HAP-1 (cell line): ENCODE results near the gene RPL21.

Experiments used
- DNase-seq, 2 experiments: peaks; one replicate each; pipeline ENCODE4 v3.0.0-alpha.2; 2016 to 2020; ENCODE audit warnings: low spot score in 2 of 2
- H3K27me3 ChIP-seq: fragments of 250-450 bp; sonication (Bioruptor Pico); 2 replicates; pipeline ENCODE4 v1.5.1; 2020; ENCODE audit warnings: low read depth, mild to moderate bottlenecking, moderate library complexity
- H3K36me3 ChIP-seq: fragments of 250-450 bp; sonication (Bioruptor Pico); replicated peaks from 2 replicates; pipeline ENCODE4 v1.5.1; 2020; ENCODE audit warnings: mild to moderate bottlenecking
- H3K4me1 ChIP-seq: fragments of 250-450 bp; sonication (Bioruptor Pico); 2 replicates; pipeline ENCODE4 v1.5.1; 2020; ENCODE audit warnings: mild to moderate bottlenecking
- H3K4me3 ChIP-seq: fragments of 250-450 bp; sonication (Bioruptor Pico); 2 replicates; pipeline ENCODE4 v1.5.1; 2020; ENCODE audit warnings: mild to moderate bottlenecking, moderate library complexity
- H3K9me3 ChIP-seq: fragments of 250-450 bp; sonication (Bioruptor Pico); 2 replicates; pipeline ENCODE4 v1.5.1; 2020; ENCODE audit warnings: mild to moderate bottlenecking, moderate library complexity
- in situ Hi-C: fragments of 300-500 bp; cut with MboI; formaldehyde crosslinking; loops from 3 replicates; pipeline ENCODE4 v1.14.3; 2020; ENCODE audit warnings: low sequenced_read_pairs, inconsistent platforms, mixed read lengths

RPL21 gene

GRCh38 chr13:27229642-27230041, 21.7 kb upstream of the RPL21 start:
- no peaks in the 10 kb centered on the region for H3K4me1 ChIP-seq

DNA sequence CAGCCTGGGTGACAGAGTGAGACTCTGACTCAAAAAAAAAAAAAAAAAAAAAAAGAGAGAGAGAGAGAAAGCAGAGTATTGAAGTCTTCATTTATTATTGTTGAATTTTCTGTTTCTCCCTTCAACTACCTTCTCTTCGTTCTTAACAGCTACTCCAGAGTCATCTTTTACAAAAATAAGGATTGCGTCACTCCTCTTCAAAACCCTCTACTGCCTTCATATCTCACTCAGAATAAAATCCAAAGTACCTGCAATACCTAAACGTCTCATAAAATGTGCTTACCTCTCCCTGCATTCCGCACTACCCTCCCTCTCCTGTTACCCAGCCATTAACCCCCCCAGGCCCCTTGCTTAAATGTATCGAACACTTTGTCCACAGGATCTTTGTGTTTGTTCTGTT, 17.4 kb upstream of the RPL21 start:
- no peak overlapping the region for H3K4me3 ChIP-seq
- no peaks in the 10 kb centered on the region for H3K4me1 ChIP-seq
- in situ Hi-C loops, result no loop called here
- H3K9me3 ChIP-seq, result peaks cover 3% of the 10 kb centered on the region; the same call in 1 of the 2 replicates
- H3K36me3 ChIP-seq, result no peaks in the 10 kb centered on the region; the same call in 1 of the 2 replicates
- no peaks in the 10 kb centered on the region for H3K27me3 ChIP-seq
- no peak for DNase-seq

More at GRCh38 chr13:27229642-27230041, 21.7 kb upstream of the RPL21 start:
- Histone ChIP-seq H3K4me3 (no peak overlapping the region), H3K27me3 (no peaks in the 10 kb centered on the region), H3K9me3 (peaks cover 3% of the 10 kb centered on the region; the same call in 1 of the 2 replicates), H3K36me3 (no peaks in the 10 kb centered on the region; the same call in 1 of the 2 replicates)
- in situ Hi-C loops, result no loop called here
- no peak for DNase-seq

DNA sequence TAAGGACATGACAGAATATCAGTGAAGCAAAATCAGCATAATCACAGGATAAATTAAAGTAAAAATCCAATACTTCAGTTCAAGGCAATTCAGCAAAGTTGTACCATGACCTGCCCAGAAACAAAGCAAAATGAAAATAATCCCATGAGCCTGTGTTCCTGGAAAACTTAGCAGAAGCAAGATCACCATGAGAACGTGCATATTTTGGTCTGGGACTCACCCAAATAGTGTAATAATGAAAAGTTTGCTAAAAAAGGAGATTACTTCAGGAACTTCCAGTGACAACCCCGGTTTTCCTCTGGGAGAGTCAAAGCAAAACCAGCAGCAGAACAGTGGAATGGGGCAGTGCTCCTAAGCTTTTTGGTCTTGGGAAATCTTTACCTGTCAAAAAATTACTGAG, 14.9 kb upstream of the RPL21 start:
- in situ Hi-C loops, result no loop called here
- H3K36me3 ChIP-seq, result no peaks in the 10 kb centered on the region; the same call in 1 of the 2 replicates
- no peak for DNase-seq

GRCh38 chr13:27242702-27243101, 8.7 kb upstream of the RPL21 start:
- no peak overlapping the region for H3K4me3 ChIP-seq
- H3K9me3 ChIP-seq, result no peaks in the 10 kb centered on the region
- no peaks in the 10 kb centered on the region for H3K4me1 ChIP-seq
- peaks cover 13% of the 10 kb centered on the region for H3K36me3 ChIP-seq
- H3K27me3 ChIP-seq, result no peaks in the 10 kb centered on the region
- in situ Hi-C loops, result no loop called here
- no peak for DNase-seq

More for the DNA sequence above, 14.9 kb upstream of the RPL21 start:
- Histone ChIP-seq H3K4me1 (no peaks in the 10 kb centered on the region), H3K9me3 (peaks cover 3% of the 10 kb centered on the region; the same call in 1 of the 2 replicates), H3K4me3 (no peak overlapping the region), H3K27me3 (no peaks in the 10 kb centered on the region)

- Histone ChIP-seq H3K36me3 (peaks cover 13% of the 10 kb centered on the region), H3K4me1 (no peaks in the 10 kb centered on the region), H3K4me3 (no peak overlapping the region), H3K27me3 (no peaks in the 10 kb centered on the region), H3K9me3 (no peaks in the 10 kb centered on the region)
- in situ Hi-C loops, result no loop called here
- no peak for DNase-seq
These were observed 5.7 kb upstream of the RPL21 start for GRCh38 chr13:27245610-27246009.

- DNase-seq, result no peak
- in situ Hi-C loops, result loop anchor here (10.0 kb wide), 1 partner anchor 266 kb away; no protein-coding TSS in a partner anchor
- peaks cover 44% of the 10 kb centered on the region for H3K36me3 ChIP-seq
- no peaks in the 10 kb centered on the region for H3K27me3 ChIP-seq
- no peaks in the 10 kb centered on the region for H3K9me3 ChIP-seq
- H3K4me1 ChIP-seq, result peaks cover 5% of the 10 kb centered on the region
- peak overlapping the region; percentile 97 for H3K4me3 ChIP-seq
These were observed 559 bp upstream of the RPL21 start for GRCh38 chr13:27250833-27251165.

GRCh38 chr13:27252467-27252866, 1.1 kb downstream of the RPL21 start:
- Histone ChIP-seq H3K27me3 (no peaks in the 10 kb centered on the region), H3K4me3 (peak overlapping the region; percentile 97), H3K36me3 (peaks cover 61% of the 10 kb centered on the region), H3K4me1 (peaks cover 12% of the 10 kb centered on the region), H3K9me3 (no peaks in the 10 kb centered on the region)
- DNase-seq, result no peak
- in situ Hi-C loops, result loop anchor here (10.0 kb wide), 1 partner anchor 268 kb away; no protein-coding TSS in a partner anchor

- peaks cover 48% of the 10 kb centered on the region for H3K4me1 ChIP-seq
These were observed 5.8 kb downstream of the RPL21 start for GRCh38 chr13:27257233-27257568.

GRCh38 chr13:27257648-27258253, 6.4 kb downstream of the RPL21 start:
- in situ Hi-C loops, result loop anchor here (10.0 kb wide), 1 partner anchor 273 kb away; no protein-coding TSS in a partner anchor
- no peak for DNase-seq

More at GRCh38 chr13:27257233-27257568, 5.8 kb downstream of the RPL21 start:
- H3K27me3 ChIP-seq, result no peaks in the 10 kb centered on the region
- no peak for DNase-seq
- no peaks in the 10 kb centered on the region for H3K9me3 ChIP-seq
- in situ Hi-C loops, result loop anchor here (10.0 kb wide), 1 partner anchor 272 kb away; no protein-coding TSS in a partner anchor
- peaks cover 81% of the 10 kb centered on the region for H3K36me3 ChIP-seq
- H3K4me3 ChIP-seq, result no peak overlapping the region

DNA sequence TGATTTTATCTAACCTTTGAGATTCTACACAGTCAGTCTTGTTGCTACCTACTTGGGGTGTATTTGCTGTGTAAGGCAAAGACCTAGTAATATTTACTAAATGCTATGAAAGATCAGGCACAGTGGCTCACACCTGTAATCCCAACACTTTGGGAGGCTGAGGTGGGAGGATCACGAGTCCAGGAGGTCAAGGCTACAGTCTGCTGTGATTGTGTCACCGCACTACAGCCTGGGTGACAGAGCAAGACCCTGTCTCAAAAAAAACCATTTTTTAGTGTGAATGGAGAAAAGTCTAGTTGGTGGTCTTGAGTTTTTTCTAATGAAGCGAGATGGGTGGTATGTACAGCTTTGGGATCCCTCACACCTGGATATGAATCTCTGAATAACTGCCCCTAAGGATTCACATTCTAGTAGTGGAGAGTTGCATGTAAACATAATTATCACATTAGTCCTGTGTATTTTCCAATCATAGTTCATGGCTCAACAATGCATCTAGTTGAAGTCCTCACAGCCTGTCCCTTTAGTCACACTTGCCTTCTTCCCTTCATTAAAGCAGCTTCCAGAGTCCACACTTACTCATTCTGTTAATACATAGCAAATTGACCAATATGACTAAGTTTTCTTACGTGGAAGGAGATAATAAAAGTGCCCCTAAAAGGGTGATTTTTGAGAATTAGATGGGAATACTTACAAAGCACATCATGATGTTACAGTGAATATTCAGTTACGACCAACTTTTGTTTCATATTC, 7.5 kb downstream of the RPL21 start:
- peaks cover 46% of the 10 kb centered on the region for H3K4me1 ChIP-seq
- in situ Hi-C loops, result loop anchor here (10.0 kb wide), 1 partner anchor 274 kb away; no protein-coding TSS in a partner anchor
- H3K9me3 ChIP-seq, result no peaks in the 10 kb centered on the region
- H3K27me3 ChIP-seq, result no peaks in the 10 kb centered on the region
- no peak overlapping the region for H3K4me3 ChIP-seq
- H3K36me3 ChIP-seq, result peaks cover 65% of the 10 kb centered on the region
- DNase-seq, result no peak

More at GRCh38 chr13:27257648-27258253, 6.4 kb downstream of the RPL21 start:
- Histone ChIP-seq H3K4me1 (peaks cover 48% of the 10 kb centered on the region), H3K27me3 (no peaks in the 10 kb centered on the region), H3K9me3 (no peaks in the 10 kb centered on the region), H3K36me3 (peaks cover 76% of the 10 kb centered on the region), H3K4me3 (no peak overlapping the region)

DNA sequence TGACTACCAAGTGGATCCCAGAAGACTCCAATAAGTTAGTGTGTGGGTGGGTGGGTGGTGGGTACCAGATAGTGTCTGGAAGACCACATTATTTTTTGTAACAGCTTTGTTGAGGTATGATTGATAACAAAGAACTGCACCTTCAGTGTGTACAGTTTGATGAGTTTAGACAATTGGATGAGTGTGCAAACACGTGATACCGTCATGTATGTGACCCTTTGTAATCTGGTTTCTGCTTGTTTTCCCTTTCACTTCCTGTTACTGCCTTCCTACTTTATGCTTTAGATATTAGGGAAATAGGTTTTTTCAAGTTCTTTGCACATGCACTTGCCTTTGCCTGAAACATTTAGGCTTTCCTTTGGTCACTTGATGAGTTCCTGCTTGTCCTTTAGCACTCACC, 8.5 kb downstream of the RPL21 start:
- Histone ChIP-seq H3K9me3 (no peaks in the 10 kb centered on the region), H3K27me3 (no peaks in the 10 kb centered on the region), H3K4me1 (peaks cover 43% of the 10 kb centered on the region), H3K36me3 (peaks cover 56% of the 10 kb centered on the region), H3K4me3 (no peak overlapping the region)
- in situ Hi-C loops, result loop anchor here (10.0 kb wide), 1 partner anchor 275 kb away; no protein-coding TSS in a partner anchor
- no peak for DNase-seq

DNA sequence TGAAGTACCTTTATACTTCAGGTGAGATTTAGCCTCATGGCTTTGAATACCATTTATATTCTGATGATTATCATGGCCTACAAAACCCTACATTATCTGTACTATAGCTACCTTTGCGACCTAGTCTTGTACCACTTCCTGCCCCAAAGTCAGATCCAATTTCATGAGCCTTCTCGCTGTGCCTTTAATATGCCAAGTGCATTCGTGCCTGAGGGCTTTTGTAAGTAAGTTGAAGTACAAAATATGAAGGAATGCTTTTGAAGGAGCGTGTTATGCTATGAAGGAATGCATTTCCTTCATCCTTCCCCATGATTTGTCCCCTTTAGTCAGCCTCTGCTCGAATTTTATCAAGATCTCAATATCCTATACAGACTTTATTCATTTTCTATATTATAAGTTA, 10.0 kb downstream of the RPL21 start:
- H3K9me3 ChIP-seq, result no peaks in the 10 kb centered on the region
- no peak overlapping the region for H3K4me3 ChIP-seq
- H3K36me3 ChIP-seq, result peaks cover 41% of the 10 kb centered on the region
- no peaks in the 10 kb centered on the region for H3K27me3 ChIP-seq
- H3K4me1 ChIP-seq, result peaks cover 43% of the 10 kb centered on the region
- in situ Hi-C loops, result no loop called here
- no peak for DNase-seq

DNA sequence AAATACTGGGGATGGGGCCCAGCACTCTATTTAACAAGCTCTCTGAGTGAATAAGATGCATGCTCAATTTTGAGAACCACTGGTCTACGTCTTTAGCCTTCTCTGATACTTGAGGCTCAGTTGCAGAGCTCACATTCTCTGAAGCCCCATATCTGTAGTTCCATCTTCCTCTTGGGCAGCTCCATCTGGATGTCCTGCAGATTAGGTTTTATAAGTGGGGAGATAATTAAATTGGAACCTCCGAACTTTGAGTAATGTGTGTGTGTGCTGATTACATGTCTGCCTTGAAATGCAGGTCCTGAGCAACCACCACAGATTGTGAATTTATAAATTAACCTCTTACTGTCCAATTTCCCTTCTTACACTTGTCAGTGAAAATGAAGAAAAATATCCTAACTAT, 12.1 kb downstream of the RPL21 start:
- H3K4me3 ChIP-seq, result no peak overlapping the region
- no peaks in the 10 kb centered on the region for H3K27me3 ChIP-seq
- H3K36me3 ChIP-seq, result peaks cover 20% of the 10 kb centered on the region
- in situ Hi-C loops, result no loop called here
- H3K4me1 ChIP-seq, result peaks cover 42% of the 10 kb centered on the region
- no peak for DNase-seq
- no peaks in the 10 kb centered on the region for H3K9me3 ChIP-seq

DNA sequence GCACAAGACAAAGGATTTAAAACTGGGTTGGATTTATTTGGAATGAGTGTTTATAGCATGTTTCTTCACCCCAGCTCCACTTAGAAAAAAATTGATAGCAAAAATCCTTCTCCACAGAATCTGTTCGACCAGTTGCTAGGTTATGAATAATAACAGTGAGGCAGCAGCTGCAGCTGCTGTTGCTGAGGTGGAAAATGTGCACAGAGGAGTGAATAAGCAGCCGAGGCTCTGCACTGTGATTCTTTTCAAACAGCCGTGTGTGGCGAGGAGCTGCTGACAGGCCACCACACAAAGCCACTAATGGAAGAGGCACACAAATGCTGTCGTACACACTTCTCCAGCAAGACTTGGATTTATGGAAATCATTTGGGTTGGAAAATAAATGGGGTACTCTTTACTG, 12.8 kb downstream of the RPL21 start:
- in situ Hi-C loops, result no loop called here

More for the DNA sequence above, 12.8 kb downstream of the RPL21 start:
- no peaks in the 10 kb centered on the region for H3K9me3 ChIP-seq
- peak in 1 of 2 experiments; percentile 42 for DNase-seq
- no peak overlapping the region for H3K4me3 ChIP-seq
- peaks cover 34% of the 10 kb centered on the region for H3K4me1 ChIP-seq
- H3K27me3 ChIP-seq, result no peaks in the 10 kb centered on the region
- H3K36me3 ChIP-seq, result peaks cover 13% of the 10 kb centered on the region
